Coronary artery (tissue), 2 donors: Measurements from ENCODE around the gene RPL32.

ENCODE experiments used
- DNase-seq: peaks from one replicate; pipeline ENCODE4 v3.0.0-alpha.2; 2017; ENCODE audit warnings: low spot score
- H3K27ac ChIP-seq, 2 donors: fragments of 200-600 bp; sonication (generic); one replicate each; pipeline ENCODE4 v1.5.1; 2016 to 2019
- H3K4me3 ChIP-seq: fragments of 200-600 bp; sonication (generic); 2 replicates; pipeline ENCODE4 v1.5.1; 2016; ENCODE audit warnings: mild to moderate bottlenecking, moderate library complexity
- TF ChIP-seq, protein P1 (sequence below): fragments of 200-600 bp; sonication (generic); IDR thresholded peaks from one replicate; pipeline ENCODE4 v1.5.1; 2019; ENCODE audit warnings: antibody characterized with exemption

Gene RPL32

GRCh38 chr3:12829886-12830784, 11.2 kb downstream of the RPL32 start:
- TF ChIP-seq, protein P1, sequence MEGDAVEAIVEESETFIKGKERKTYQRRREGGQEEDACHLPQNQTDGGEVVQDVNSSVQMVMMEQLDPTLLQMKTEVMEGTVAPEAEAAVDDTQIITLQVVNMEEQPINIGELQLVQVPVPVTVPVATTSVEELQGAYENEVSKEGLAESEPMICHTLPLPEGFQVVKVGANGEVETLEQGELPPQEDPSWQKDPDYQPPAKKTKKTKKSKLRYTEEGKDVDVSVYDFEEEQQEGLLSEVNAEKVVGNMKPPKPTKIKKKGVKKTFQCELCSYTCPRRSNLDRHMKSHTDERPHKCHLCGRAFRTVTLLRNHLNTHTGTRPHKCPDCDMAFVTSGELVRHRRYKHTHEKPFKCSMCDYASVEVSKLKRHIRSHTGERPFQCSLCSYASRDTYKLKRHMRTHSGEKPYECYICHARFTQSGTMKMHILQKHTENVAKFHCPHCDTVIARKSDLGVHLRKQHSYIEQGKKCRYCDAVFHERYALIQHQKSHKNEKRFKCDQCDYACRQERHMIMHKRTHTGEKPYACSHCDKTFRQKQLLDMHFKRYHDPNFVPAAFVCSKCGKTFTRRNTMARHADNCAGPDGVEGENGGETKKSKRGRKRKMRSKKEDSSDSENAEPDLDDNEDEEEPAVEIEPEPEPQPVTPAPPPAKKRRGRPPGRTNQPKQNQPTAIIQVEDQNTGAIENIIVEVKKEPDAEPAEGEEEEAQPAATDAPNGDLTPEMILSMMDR: no peak
- DNase-seq: no peak
- no peak overlapping the region for H3K4me3 ChIP-seq
- H3K27ac ChIP-seq: no peak overlapping the region

DNA sequence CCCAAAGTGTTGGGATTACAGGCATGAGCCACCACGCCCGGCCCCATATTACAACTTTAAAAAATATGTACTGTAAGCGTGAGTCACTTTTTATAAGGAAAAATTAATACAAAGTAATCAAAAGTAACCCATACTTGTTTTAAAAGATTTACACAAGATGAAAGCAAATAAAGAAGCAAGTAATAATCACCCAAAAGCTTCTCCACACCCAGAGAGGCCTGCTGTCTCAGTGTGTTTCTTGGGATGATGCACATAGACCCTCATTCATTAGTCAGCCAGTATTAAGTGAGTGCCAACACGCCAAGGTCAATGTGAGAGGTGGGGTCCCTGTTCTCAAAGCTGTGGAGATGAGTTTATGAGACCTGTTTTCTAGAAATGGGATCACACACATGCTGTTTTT, 12.0 kb downstream of the RPL32 start:
- no peak for DNase-seq
- TF ChIP-seq, protein P1: no peak
- Histone ChIP-seq H3K4me3 (no peak overlapping the region), H3K27ac (no peak overlapping the region)

GRCh38 chr3:12828751-12829150, 12.6 kb downstream of the RPL32 start:
- DNase-seq: no peak
- H3K27ac ChIP-seq: no peak overlapping the region
- TF ChIP-seq, protein P1: no peak

DNA sequence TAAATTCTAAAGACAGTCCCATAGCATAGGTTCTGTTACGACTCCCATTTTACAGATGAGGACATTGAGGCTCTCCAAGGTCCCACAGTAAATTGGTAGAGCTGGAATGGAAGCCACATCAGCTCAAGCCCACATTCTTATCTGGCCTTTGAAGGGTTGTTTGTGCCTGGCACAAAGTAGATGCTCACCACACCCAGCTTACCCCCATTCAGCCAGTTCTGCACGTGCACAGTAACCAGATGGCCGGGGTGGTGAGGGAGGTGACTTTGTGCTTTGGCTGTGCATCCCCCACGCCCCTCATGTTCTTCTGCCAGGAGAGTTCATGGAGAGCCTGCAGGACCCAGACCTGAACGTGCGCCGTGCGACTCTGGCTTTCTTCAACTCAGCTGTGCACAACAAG, 16.2 kb downstream of the RPL32 start:
- DNase-seq: no peak
- no peak overlapping the region for H3K27ac ChIP-seq
- TF ChIP-seq, protein P1: no peak
- no peak overlapping the region for H3K4me3 ChIP-seq

More at GRCh38 chr3:12828751-12829150, 12.6 kb downstream of the RPL32 start:
- no peak overlapping the region for H3K4me3 ChIP-seq

GRCh38 chr3:12824299-12824698, 17.1 kb downstream of the RPL32 start:
- Histone ChIP-seq H3K27ac (no peak overlapping the region), H3K4me3 (no peak overlapping the region)
- DNase-seq: no peak
- TF ChIP-seq, protein P1: no peak

- Histone ChIP-seq H3K4me3 (no peak overlapping the region), H3K27ac (no peak overlapping the region)
- no peak for DNase-seq
- TF ChIP-seq, protein P1: no peak
These were observed 18.5 kb downstream of the RPL32 start for GRCh38 chr3:12822725-12823373.

DNA sequence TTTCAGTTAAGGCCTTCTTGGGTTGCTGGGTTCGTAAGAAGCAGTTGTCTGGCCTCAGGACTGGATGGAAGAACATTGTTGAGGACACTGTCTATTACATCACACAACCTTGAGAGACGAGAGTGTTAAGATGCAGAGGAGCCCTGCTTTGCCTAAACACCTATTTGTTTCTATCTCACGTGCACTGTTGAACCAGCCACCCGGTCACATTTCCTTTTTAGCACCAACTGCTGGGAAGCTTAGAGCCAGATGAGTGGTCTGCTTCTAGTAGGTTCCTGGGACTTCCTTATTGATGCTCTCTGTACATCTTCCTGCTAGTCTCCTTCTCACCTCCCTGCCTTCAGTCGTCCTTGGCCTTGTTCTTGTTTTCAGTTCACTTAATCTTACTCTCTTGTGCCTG, 22.6 kb downstream of the RPL32 start:
- no peak overlapping the region for H3K4me3 ChIP-seq
- TF ChIP-seq, protein P1: no peak
- H3K27ac ChIP-seq: no peak overlapping the region
- no peak for DNase-seq
